GM12892 (cell line): ENCODE measurements around the gene TNFRSF13B.
"Not testable (repeated sequence)": the region's sequence is repeated elsewhere in the genome, so short reads cannot be mapped to it uniquely, and the experiment has no call there.

Experiments
- DNase-seq: peaks from one replicate; pipeline ENCODE4 v3.0.0; 2011; ENCODE audit not compliant: insufficient read length
- FAIRE-seq: peaks from 2 replicates; lab custom pipeline; 2011; peaks lifted over from hg19 to GRCh38; lab: Jason Lieb, UNC
- POLR2A ChIP-seq: IDR thresholded peaks from 2 replicates; pipeline ENCODE4 v1.6.1; 2011; ENCODE audit warnings: low read depth, low read length, control low read depth
- POLR2AphosphoS5 ChIP-seq: IDR thresholded peaks from 2 replicates; pipeline ENCODE4 v1.6.1; 2011; ENCODE audit warnings: low read depth, low read length, control low read depth
- TAF1 ChIP-seq: IDR thresholded peaks from 2 replicates; pipeline ENCODE4 v1.6.1; 2011; ENCODE audit warnings: low read depth, mild to moderate bottlenecking, control low read depth, low read length, borderline replicate concordance

TNFRSF13B gene

DNA sequence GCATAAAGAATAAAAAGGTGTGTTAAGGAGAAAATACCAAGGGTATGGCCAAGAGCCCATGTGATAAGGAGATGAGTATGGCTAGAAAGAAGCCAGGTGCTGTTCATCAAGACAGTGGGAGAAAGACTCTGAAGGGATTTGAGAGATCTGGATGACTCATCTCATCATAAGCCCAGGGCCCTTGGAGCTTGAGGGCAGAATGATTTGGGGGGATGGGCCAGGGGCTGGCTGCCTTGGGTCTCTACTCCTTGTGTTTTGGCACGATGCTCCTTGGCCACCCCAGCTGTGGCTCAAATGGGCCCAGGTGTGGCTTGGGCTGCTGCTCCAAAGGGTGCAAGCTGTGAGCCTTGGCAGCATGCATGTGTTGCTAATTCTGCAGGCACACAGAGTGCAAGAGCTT is 14.5 kb upstream of the TNFRSF13B start:
- FAIRE-seq (peak; percentile 74), DNase-seq (no peak)
- TF ChIP-seq TAF1 (no peak), POLR2AphosphoS5 (no peak), POLR2A (no peak)

- TF ChIP-seq POLR2A: no peak
- TF ChIP-seq POLR2AphosphoS5: no peak
- no peak for TF ChIP-seq TAF1
Observed at GRCh38 chr17:16981928-16982327, 10.0 kb upstream of the TNFRSF13B start.

DNA sequence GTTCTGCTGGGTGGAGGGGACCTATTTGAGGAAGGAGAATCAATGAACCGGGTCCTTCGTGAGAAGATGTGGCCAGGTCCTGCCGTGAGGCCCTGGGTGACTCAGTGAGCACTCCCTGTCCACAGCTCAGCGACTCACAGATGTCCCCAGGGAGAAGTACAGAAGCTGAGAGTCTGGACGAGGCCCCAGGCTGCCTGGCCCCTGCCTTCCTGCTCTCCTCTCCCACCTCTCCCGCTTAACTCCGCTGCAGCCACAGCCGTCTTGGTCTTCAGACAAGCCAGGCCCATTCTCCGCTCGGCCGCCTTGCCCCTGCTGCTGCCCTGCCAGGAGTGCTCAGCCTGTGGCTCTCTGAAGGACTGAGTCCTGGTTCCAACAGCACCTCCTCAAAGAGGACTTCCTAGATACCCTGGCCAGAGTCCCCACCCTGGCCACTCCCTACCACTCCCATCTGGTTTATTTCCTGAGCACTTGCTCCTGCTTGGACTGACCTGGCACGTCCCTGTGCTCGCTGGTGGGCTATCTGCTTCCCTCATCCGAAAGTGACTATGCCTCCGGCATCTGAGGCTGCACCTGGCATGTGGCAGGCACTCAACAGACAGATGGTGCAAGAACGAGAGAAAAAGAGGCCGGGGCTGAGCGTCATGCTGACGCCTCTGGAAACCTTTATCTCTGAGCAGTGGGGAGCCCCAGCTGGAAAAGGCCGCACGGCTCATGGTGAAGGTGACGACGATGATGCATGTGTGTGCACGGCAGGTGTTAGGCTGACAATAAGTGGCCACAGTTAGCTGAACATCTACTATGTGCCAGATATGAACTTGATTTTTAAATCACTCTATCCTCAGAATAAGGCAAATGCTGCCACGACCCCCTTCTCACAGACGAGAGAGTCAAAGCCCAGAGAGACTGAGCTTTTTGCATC is 9.2 kb upstream of the TNFRSF13B start:
- DNase-seq (no peak), FAIRE-seq (peak; percentile 82)
- TF ChIP-seq POLR2A: no peak; the same call in 1 of the 2 replicates
- TF ChIP-seq TAF1: no peak
- TF ChIP-seq POLR2AphosphoS5: no peak

More at GRCh38 chr17:16981928-16982327, 10.0 kb upstream of the TNFRSF13B start:
- no peak for FAIRE-seq
- no peak for DNase-seq

GRCh38 chr17:16980061-16980460 is 8.1 kb upstream of the TNFRSF13B start:
- TF ChIP-seq POLR2A: no peak
- no peak for TF ChIP-seq POLR2AphosphoS5
- no peak for TF ChIP-seq TAF1
- DNase-seq: no peak
- no peak for FAIRE-seq

GRCh38 chr17:16979237-16979823 is 7.4 kb upstream of the TNFRSF13B start:
- DNase-seq, FAIRE-seq: not testable (repeated sequence)

- DNase-seq (no peak), FAIRE-seq (peak; percentile 90)
- TF ChIP-seq POLR2A (no peak), TAF1 (no peak), POLR2AphosphoS5 (no peak)
Observed at GRCh38 chr17:16977932-16978331, 6.0 kb upstream of the TNFRSF13B start.

GRCh38 chr17:16976725-16977550 is 5.0 kb upstream of the TNFRSF13B start:
- peak; percentile 92 for FAIRE-seq
- TF ChIP-seq POLR2A: no peak
- DNase-seq: no peak

DNA sequence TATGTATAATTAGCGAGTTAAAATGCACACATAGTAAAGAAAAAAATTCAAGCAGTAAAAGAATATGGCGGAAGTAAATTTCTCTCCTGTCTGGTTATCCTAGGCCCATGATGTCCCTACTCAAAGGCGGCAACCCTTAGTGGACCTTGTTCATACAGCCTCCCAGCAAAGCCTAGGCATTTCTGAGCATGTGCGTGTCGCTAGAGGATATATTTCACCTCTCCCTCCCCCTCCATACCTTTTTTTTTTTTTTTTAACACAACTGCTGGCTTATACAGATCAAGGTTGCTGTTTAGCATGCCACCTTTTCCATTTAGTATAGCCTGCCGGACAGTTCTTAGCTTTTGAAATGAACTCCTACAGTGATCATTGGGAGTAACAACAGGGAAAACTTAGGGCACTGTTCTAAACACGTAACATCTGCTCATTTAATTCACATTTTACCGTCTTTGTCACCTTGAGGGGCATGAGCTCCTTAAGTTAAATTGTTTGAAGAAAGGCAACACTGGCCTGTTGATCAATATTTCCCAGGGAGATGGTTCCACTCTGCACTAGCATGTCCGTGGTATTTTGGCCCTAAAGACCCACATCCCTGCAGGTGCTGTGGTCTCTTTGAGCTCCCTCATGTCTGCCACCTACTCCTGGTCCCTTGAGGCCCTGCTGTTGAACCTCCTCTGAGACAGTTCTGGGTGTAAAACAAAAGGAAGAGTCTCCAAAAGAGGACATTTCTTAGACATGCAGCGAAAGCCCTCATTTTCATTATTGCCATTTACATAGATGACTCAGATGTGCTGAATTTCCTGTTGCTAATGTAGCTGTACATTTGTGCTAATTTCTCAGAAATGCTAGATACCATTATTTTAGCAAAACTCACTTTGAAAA is 4.1 kb upstream of the TNFRSF13B start:
- no peak for TF ChIP-seq TAF1
- TF ChIP-seq POLR2AphosphoS5: peak; percentile 64; the same call in 1 of the 2 replicates
- peak; percentile 66 for TF ChIP-seq POLR2A
- DNase-seq: no peak
- FAIRE-seq: peak; percentile 88

DNA sequence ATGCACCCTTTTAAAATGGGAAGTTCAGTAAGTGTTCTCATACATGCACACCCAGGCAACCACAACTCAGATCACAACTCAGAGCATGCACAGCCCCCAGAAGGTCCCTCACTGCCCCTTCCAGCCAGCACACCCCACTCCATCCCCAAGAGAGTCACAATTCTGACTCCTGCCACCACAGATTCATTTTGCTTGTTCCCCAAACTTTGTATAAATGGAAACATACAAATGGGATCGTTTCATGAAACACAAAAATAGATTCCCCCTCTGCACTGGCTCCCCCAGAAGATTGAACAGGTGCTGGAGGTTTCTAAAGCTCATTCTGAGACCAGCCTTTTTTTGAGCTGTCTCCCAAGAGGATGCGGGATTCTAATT is 3.3 kb upstream of the TNFRSF13B start:
- DNase-seq (no peak), FAIRE-seq (no peak)
- no peak; the same call in 1 of the 2 replicates for TF ChIP-seq POLR2A
- TF ChIP-seq POLR2AphosphoS5: no peak
- TF ChIP-seq TAF1: no peak

DNA sequence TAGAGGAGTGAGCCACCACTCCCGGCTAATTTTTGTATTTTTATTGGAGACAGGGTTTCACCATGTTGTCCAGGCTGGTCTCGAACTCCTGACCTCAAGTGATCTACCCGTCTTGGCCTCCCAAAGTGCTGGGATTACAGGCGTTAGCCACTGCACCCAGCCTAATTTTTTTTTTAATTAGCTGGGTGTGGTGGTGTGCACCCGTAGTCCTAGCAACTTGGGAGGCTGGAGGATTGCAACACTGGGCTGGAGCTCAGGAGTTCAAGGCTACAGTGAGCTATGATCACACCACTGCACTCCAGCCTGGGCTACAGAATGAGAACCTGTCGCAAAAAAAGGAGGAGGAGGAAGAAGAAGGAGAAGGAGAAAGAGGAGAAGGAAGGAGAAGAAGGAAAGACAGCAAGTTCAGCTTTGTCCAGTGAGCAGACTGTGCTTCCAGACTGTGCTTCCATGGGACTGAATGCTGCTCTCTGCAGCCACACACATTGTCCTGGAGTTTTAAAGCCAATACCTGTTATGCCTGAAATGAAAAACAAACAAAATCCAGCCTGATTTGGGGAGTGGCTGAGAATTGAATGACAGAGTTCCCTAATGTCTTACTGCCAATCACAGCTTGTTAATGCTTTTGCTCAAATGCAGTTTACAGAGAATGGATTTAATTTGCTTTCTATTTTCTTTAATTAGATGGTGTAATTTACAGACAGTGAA is 2.8 kb upstream of the TNFRSF13B start:
- no peak for DNase-seq
- peak; percentile 84 for FAIRE-seq
- TF ChIP-seq POLR2AphosphoS5: no peak
- TF ChIP-seq TAF1: no peak
- no peak for TF ChIP-seq POLR2A

DNA sequence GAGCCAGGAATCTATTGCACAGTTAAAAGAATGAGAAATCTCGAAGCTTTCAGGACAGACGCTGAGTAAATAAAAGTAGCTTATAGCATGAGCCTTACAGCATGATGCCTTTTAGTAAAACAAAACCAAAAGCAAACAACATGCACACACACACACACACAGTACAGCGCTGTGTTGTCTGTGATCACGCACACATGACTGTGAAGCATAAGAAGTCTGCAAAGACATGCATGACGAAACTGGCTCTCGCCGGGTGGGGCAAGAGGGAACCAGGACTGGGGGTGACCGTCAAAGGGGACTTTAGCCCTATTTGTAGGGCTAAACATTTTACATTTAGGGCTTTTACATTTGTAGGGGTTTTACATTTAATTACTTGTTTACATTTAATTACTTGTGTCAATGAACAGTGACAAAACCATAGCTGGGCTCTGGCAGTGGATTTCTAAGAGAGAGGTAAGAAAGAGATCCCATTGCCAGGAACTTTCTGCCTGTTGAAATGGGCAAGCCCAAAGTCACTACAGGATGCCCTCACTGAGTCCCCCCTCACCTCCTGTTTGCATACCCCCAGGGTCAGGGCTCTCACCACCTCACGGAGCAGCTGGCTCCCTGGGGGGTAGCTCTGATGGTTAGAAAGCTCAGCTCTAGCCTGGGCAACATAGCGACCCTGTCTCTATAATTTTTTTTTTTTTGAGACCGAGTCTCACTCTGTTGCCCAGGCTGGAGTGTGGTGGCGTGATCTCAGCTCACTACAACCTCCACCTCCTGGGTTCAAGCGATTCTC is 2.0 kb upstream of the TNFRSF13B start:
- no peak for TF ChIP-seq TAF1
- 0 out of 2 replicates have a peak, but pooled peaks have one; percentile 32 for TF ChIP-seq POLR2AphosphoS5
- TF ChIP-seq POLR2A: peak; percentile 42; the same call in 1 of the 2 replicates
- no peak for DNase-seq
- FAIRE-seq: peak; percentile 93

DNA sequence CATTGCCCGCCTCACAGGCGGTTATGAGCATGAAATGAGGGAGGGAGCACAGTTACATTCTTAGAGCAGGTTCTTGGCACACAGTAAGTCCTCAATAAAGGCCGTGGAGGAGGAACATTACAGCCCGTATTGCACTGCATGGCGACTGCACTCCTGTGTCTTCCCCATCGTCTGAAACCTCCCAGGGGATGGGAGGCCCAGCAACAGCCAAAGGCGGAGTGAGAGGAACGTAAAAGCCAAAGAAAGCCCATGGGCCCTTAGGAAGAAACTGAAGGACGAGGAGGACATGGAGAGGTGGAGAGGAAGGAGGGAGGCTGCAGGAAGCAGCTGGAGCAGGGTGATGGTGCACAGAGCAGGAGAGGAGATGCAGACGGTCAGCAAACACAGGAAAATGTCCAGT is 1.1 kb upstream of the TNFRSF13B start:
- not testable (repeated sequence) for DNase-seq, FAIRE-seq
